ENCODE results near the gene CENPU. TPM values are rescaled to one million over a fixed set of nuclear protein-coding genes. Genes with fewer than 3 reads are reported as not detected.
"Not testable (repeated sequence)": the region's sequence is repeated elsewhere in the genome, so short reads cannot be mapped to it uniquely, and the experiment has no call there.

Gene CENPU
- total and polyA plus RNA-seq, 2 of the 8 experiments (the other 6 are each of a cell fraction or from before 2014, with no cell fraction given) = 32.1 to 122 TPM

GRCh38 chr4:184739575-184739974 is 5.7 kb upstream of the CENPU start:
- H3K4me3 ChIP-seq (ENCODE audit: extremely low read depth in 1 of 4, insufficient read depth in 2 of 4, low read depth in 3 of 4, low read length in 4 of 4); H3K36me3 ChIP-seq (ENCODE audit: control insufficient read depth in 2 of 4, insufficient read depth in 4 of 4, low read length in 3 of 4): not testable (repeated sequence)

More at GRCh38 chr4:184739575-184739974, 5.7 kb upstream of the CENPU start:
- H3K27me3 ChIP-seq (replicated peaks in 1 of 4; ENCODE audit: control insufficient read depth in 3 of 4, extremely low read depth in 1 of 4, insufficient read depth in 3 of 4, low read length in 3 of 4); H3K79me1 ChIP-seq (ENCODE audit: low read depth, low read length); H3K56ac ChIP-seq (replicated peaks; ENCODE audit: insufficient read length, low read depth, low read length); H4K20me1 ChIP-seq (replicated peaks in 1 of 2; ENCODE audit: control insufficient read depth in 1 of 2, insufficient read depth in 2 of 2, low read length in 2 of 2); H2BK20ac ChIP-seq (ENCODE audit: low read length); CTCF ChIA-PET (ENCODE audit: partially characterized antibody); H2BK5ac ChIP-seq (ENCODE audit: low read depth, low read length); H2AFZ ChIP-seq (ENCODE audit: low read length); H3K79me2 ChIP-seq (ENCODE audit: control insufficient read depth in 1 of 2, insufficient read depth in 2 of 2, low read length in 2 of 2); H3K4me1 ChIP-seq (replicated peaks in 1 of 4; ENCODE audit: control insufficient read depth in 3 of 4, insufficient read depth in 4 of 4, low read length in 3 of 4); H3K27ac ChIP-seq (ENCODE audit: low read depth, low read length); H3K9ac ChIP-seq (replicated peaks in 1 of 4; ENCODE audit: extremely low read depth in 1 of 4, low read depth in 3 of 4, low read length in 3 of 4); H2AK5ac ChIP-seq (ENCODE audit: low read depth, low read length); H2BK15ac ChIP-seq (ENCODE audit: low read length); H2BK120ac ChIP-seq (replicated peaks; ENCODE audit: low read depth, low read length); POLR2A ChIA-PET (ENCODE audit: partially characterized antibody); FAIRE-seq; H3K18ac ChIP-seq (ENCODE audit: extremely low read depth, low read length); H4K91ac ChIP-seq (replicated peaks; ENCODE audit: insufficient read length, low read length); H3K23ac ChIP-seq (ENCODE audit: insufficient read length); DNase-seq (ENCODE audit: low read depth in 1 of 2, low spot score in 2 of 2); H3K4me2 ChIP-seq (ENCODE audit: insufficient read depth in 1 of 2, low read depth in 2 of 2, low read length in 2 of 2); H3K4ac ChIP-seq (replicated peaks; ENCODE audit: insufficient read length, low read depth, low read length); H4K5ac ChIP-seq (ENCODE audit: insufficient read length, low read depth, low read length); H2BK12ac ChIP-seq (ENCODE audit: low read depth, low read length); H4K8ac ChIP-seq (ENCODE audit: extremely low read depth, insufficient read depth, low read length); H3K14ac ChIP-seq (ENCODE audit: insufficient read length); H3K23me2 ChIP-seq (ENCODE audit: low read depth, low read length): not testable (repeated sequence)
- 92% methylated on average over 1 of the region's 1 CpG; no CpG with 5 or more reads in 1 of the 2 experiments for WGBS, 2 experiments (ENCODE audit: extremely low coverage in 1 of 2, insufficient coverage in 1 of 2, insufficient read length in 1 of 2, insufficient replicate concordance in 2 of 2, low coverage in 1 of 2, low lambda C conversion rate in 2 of 2, missing lambda C conversion rate in 1 of 2)
- H3K9me3 ChIP-seq (ENCODE audit: insufficient read depth in 2 of 2, low read depth in 1 of 2, low read length in 1 of 2) = peaks cover 16% of the 10 kb centered on the region in 2 experiments

Data from H1 (cell line).